PFSK-1 (cell line): ENCODE results near the gene ESR1.

Experiments used
- POLR2AphosphoS5 ChIP-seq: IDR thresholded peaks from 2 replicates; pipeline ENCODE4 v1.6.1; 2012; ENCODE audit warnings: low read depth, mild to moderate bottlenecking, control low read depth, low read length, moderate library complexity
- SIN3A ChIP-seq: IDR thresholded peaks from 2 replicates; pipeline ENCODE4 v1.6.1; 2012; ENCODE audit warnings: mild to moderate bottlenecking, low read length, moderate library complexity, borderline replicate concordance; ENCODE audit not compliant: insufficient read depth
- TAF1 ChIP-seq: IDR thresholded peaks from 2 replicates; pipeline ENCODE4 v1.6.1; 2012; ENCODE audit warnings: low read length, control low read depth, borderline replicate concordance; ENCODE audit not compliant: insufficient read depth

GRCh38 chr6:152121910-152122309 lies 314.4 kb downstream of the ESR1 start:
- TF ChIP-seq POLR2AphosphoS5 = no peak
- TF ChIP-seq SIN3A = no peak
- no peak for TF ChIP-seq TAF1
